GM10266 (cell line): ENCODE measurements around the gene INTS13.
"Not testable (repeated sequence)": the region's sequence is repeated elsewhere in the genome, so short reads cannot be mapped to it uniquely, and the experiment has no call there.

ENCODE experiments used
- DNase-seq: peaks from one replicate; pipeline ENCODE4 v3.0.0; 2012; ENCODE audit errors: extremely low spot score
- TF ChIP-seq, protein P1 (sequence below): IDR thresholded peaks from 2 replicates; pipeline ENCODE4 v1.5.1; 2012; ENCODE audit warnings: mild to moderate bottlenecking, low read depth; ENCODE audit not compliant: control insufficient read depth, insufficient read depth; ENCODE audit errors: missing control alignments

Gene INTS13

DNA sequence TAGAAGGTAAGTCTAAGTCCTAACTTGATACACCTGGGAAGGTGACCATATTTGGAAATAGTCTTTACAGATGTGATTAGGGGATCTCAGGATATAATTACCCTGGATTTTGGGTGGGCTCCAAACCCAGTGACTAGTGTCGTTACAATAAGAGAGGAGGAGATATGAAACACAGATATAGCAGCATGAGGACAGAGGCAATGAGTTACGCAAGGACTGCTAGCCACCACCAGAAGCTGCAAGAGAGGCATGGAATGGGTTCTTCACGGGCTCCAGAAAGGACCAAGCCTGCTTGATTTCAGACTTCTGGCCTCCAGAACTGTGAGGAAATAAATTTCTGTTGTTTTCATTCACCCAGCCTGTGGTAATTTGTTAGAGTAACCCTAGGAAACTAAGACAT, 29.1 kb upstream of the INTS13 start:
- DNase-seq = no peak
- TF ChIP-seq, protein P1, sequence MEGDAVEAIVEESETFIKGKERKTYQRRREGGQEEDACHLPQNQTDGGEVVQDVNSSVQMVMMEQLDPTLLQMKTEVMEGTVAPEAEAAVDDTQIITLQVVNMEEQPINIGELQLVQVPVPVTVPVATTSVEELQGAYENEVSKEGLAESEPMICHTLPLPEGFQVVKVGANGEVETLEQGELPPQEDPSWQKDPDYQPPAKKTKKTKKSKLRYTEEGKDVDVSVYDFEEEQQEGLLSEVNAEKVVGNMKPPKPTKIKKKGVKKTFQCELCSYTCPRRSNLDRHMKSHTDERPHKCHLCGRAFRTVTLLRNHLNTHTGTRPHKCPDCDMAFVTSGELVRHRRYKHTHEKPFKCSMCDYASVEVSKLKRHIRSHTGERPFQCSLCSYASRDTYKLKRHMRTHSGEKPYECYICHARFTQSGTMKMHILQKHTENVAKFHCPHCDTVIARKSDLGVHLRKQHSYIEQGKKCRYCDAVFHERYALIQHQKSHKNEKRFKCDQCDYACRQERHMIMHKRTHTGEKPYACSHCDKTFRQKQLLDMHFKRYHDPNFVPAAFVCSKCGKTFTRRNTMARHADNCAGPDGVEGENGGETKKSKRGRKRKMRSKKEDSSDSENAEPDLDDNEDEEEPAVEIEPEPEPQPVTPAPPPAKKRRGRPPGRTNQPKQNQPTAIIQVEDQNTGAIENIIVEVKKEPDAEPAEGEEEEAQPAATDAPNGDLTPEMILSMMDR = no peak

DNA sequence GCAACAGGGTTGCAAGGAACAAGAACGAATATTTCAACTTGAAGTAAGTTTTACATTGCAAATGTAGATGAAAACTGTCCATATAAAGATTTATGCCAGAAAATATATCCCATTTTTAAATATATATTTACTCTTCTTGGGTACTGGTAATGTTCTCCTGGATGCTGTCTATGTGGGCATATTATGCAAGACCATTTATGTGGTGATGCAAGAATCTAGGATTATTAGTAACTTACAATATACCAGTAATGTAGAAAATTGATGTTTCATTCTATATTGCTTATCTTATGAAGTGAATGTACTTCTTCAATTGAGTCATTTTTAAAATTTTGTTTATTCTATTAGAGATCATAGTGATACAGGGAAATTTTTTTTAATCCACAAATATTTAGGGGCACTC, 25.6 kb upstream of the INTS13 start:
- TF ChIP-seq, protein P1 = no peak
- DNase-seq = no peak

DNA sequence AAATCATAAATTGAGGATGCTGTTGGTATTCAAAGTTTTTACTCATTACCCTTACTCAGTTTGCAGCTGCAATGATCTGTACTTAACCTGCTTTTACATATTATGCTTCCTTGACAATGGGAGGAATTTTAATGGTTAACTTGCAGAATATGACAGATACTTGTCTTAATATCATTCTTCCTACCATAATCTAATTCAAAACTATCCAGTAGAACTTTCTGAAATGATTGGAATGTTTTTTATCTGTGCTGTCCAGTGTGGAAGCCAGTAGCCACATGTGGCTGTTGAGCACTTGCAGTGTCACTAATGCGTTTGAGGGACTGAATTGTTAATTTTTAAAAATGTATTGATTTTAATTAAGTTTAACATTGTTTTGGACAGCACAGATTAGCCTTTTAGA, 24.0 kb upstream of the INTS13 start:
- no peak for DNase-seq
- TF ChIP-seq, protein P1 = no peak

DNA sequence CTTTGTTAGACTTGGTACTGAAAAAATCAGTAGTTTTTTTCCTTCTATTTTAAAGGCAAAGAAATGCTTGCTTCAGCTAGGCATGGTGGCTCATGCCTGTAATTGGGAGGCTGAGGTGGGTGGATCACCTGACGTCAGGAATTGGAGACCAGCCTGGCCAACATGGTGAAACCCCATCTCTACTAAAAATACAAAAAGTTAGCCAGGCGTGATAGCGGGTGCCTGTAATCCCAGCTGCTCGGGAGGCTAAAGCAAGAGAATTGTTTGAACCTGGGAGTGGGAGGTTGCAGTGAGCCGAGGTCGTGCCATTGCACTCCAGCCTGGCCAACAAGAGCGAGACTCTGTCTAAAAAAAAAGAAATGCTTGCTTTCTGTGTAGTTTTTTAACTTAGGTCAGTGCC, 23.6 kb upstream of the INTS13 start:
- not testable (repeated sequence) for DNase-seq

DNA sequence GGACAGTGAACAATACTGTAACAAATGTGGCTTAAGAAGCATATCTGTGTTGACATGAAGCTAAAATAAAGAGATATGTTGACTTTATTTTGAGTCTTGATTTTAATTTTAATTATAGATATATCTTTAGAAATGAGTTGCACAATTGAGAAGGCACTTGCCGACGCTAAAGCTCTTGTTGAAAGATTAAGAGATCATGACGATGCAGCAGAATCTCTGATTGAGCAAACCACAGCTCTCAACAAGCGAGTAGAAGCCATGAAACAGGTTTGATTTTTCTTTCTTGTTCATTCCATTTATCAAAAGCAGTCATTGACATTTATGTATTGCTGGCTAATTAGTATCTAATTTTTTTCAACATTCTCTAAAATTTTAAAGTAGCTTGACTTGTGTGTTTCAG, 16.2 kb upstream of the INTS13 start:
- TF ChIP-seq, protein P1 = no peak
- no peak for DNase-seq

DNA sequence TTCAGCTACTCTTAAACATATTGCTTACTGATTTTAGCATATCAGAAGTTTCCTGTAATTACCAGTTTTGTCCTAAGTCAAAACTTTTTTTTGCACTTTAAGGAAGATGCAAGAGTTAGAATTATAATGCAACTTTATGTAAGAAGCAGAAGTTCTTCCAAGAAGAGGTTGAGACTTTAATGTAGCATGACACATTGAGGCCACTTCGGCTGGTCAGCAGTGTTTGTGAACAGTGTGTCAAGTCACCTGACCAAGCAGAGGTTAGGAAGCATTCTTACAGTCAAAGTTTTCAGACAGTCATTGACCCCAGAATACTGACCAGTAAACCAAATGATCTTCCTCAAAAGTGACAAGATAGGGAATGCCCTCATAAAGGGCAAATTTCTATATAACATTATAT, 15.7 kb upstream of the INTS13 start:
- TF ChIP-seq, protein P1 = no peak
- DNase-seq = no peak

DNA sequence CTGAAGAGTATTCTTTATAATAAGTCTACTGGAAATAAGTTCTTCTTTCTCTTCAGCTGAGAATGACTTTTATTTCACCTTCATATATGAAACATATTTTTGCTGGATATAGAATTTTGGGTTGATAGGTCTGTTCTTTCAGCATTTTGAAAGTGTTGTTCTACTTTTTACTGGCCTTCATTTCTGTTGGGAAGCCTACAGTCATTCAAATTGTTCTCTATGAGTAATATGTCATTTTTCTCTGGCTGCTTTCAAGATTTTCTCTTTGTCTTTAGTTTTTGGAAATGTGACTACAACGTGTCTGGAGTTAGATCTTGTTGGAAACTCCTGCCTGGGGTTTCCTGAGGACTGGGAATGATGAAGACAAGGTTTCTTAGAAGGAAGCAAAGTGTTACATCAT, 10.5 kb upstream of the INTS13 start:
- TF ChIP-seq, protein P1 = no peak
- no peak for DNase-seq

DNA sequence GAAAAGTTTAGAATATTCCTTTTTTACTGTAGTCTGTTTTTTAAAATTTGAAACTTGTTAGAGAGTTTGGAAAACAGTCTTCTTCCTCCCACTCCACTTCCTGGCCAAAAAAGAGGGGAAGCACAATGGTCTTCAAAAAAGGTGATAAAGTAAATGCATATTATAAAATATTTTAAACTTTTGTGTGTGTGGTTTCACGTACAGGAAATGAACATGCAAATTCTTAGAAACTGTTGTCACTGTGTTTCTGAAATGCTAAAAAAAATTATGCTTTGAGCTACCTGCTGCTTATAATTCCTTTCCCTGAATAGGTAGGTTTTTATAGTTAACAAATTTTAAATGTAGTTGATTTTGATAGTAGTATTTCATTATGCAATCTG, 3.4 kb upstream of the INTS13 start:
- no peak for DNase-seq

More for the DNA sequence above, 3.4 kb upstream of the INTS13 start:
- TF ChIP-seq, protein P1 = no peak
